ENCODE results near the gene G6PC3. TPM values are rescaled to one million over a fixed set of nuclear protein-coding genes. Genes with fewer than 3 reads are reported as not detected.
A peak's percentile ranks its signal among the peaks of the same experiment; 100 is the strongest.

G6PC3 gene
- total RNA-seq, 1 donor from 2014 or later: 11.4 TPM

GRCh38 chr17:44102849-44103622 lies 32.5 kb downstream of the G6PC3 start:
- no peak for DNase-seq (ENCODE audit: low spot score in 2 of 2)
- FAIRE-seq: no peak

- FAIRE-seq (no peak), DNase-seq (ENCODE audit: low spot score in 2 of 2) (no peak)
These were observed 34.9 kb downstream of the G6PC3 start for GRCh38 chr17:44105483-44105882.

- no peak for DNase-seq (ENCODE audit: low spot score in 2 of 2)
- no peak for FAIRE-seq
These were observed 35.4 kb downstream of the G6PC3 start for GRCh38 chr17:44105941-44106340.

DNA sequence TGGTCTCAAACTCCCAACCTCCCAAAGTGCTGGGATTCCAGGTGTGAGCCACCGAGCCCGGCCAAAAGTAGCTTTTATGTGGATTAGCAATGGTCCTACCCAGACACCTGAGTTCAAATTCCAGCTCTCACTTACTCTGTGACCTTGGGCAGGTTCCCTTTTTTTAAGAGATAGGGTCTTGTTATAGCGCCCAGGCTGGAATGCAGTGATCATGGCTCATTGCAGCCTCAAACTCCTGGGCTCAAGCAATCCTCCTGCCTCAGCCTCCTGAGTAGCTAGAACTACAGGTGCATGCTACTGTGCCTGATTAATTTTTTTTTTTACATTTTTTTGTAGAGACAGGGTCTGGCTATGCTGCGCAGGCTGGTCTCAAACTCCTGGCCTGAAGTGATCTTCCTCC lies 36.3 kb downstream of the G6PC3 start:
- DNase-seq (ENCODE audit: low spot score in 2 of 2) (no peak), FAIRE-seq (no peak)

- DNase-seq (ENCODE audit: low spot score in 2 of 2) (peak in 1 of 2 donors; percentile 76), FAIRE-seq (no peak)
These were observed 38.1 kb downstream of the G6PC3 start for GRCh38 chr17:44108440-44109311.

DNA sequence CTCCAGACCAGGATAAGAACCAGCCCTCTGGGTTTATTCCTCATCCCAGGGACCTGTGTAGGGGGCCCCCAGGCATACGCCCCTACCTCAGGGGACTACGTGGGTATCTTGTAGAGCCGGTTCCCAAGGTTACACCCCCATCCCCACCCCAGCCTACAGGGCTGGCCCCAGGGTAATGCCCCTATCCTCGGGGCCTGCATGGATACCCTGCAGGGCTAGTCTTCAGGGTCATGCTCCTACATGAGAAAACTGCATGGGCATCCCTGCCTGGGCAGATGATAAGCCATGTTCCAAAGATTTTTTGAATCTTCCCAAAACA lies 38.7 kb downstream of the G6PC3 start:
- no peak for FAIRE-seq
- no peak for DNase-seq (ENCODE audit: low spot score in 2 of 2)

DNA sequence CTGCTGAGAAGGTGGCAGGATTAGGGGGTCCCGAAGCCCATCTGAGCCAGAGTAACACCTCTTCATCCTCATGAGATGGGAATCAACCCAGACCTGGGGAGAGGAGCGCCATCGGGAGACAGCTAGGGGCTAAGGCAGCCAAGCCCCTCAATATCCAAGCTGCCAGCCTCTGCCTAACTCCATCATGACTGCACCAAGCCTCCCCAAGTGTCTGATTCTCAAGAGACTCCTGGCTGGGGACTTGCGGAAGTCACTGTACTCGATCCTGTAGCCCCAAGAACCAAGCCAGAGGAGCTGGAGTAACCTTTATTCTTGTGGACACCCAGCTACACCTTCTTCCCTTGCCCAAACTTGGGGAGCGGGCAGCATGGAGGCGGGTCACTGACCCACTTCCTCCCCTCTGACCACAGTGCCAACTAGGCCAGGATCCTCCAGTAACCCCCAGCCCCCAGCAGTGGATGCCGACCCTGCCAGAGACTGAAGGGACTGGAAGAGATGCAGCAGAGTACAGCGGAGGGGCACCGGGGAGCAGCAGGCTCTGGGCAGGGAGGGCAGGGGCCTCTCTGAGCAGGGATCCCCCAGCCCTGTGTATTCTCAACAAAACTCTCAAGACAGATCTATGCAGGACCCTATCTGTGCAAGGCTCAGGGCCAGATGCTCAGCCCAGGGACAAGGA lies 39.6 kb downstream of the G6PC3 start:
- FAIRE-seq: no peak
- no peak for DNase-seq (ENCODE audit: low spot score in 2 of 2)

DNA sequence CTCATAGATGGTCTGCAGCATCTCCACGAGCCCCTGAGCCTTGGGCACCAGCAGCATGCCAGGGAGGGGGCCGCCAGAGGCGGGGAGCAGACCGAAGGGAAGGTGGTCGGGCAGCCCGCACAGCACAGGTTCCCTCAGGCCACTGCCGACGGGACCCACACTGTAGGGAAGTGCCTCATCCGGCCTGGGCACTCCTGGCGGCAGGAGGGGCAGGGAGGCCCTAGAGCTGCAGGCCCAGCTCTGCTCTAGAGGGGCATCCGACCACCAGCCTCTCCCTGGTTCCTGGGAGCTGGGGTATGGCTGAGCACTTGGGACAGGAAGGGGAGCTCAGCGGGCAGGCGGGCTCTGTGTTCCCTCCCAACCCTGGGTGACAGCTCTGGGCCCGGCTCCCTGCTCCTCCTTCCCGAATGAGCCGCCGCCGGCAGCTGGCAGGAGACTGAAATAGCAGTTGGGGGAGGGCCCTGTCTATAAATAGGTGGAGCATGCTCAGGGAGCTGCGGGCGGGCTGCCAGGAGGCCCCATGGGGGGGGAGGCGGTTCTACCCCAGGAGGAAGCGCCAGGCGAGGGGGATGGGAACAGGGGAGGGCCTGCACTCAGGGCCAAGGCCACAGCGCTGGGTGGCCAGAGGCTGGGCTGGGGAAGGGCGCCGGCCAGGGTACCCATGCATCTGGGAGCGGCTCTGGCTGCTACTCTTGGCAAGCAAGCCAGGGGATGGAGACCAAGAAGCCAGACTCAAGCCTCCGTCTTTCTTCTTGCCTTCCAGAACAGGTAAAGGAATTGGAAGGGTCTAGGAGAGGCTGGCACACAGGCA lies 40.5 kb downstream of the G6PC3 start:
- DNase-seq (ENCODE audit: low spot score in 2 of 2): peak; percentile 84 to 92
- no peak for FAIRE-seq

DNA sequence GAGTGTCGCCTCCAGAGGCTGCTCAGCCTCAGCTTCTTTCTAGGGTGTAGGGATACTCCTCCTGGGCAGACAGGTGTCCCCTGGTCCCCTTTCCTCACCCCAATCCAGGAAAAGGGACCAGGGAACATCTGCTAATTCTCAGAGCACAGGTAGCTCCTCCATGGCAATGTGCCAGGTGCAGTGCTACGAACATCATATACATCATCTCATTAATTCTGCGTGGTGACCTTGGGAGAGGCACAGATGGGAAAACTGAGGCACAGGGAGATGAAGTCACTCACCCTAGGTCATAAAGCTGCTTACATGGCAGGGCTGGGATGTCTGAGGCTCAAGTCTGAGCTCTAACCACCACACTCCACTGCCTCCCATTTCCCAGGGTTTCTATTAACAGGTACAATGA lies 41.2 kb downstream of the G6PC3 start:
- FAIRE-seq (no peak), DNase-seq (ENCODE audit: low spot score in 2 of 2) (no peak)

DNA sequence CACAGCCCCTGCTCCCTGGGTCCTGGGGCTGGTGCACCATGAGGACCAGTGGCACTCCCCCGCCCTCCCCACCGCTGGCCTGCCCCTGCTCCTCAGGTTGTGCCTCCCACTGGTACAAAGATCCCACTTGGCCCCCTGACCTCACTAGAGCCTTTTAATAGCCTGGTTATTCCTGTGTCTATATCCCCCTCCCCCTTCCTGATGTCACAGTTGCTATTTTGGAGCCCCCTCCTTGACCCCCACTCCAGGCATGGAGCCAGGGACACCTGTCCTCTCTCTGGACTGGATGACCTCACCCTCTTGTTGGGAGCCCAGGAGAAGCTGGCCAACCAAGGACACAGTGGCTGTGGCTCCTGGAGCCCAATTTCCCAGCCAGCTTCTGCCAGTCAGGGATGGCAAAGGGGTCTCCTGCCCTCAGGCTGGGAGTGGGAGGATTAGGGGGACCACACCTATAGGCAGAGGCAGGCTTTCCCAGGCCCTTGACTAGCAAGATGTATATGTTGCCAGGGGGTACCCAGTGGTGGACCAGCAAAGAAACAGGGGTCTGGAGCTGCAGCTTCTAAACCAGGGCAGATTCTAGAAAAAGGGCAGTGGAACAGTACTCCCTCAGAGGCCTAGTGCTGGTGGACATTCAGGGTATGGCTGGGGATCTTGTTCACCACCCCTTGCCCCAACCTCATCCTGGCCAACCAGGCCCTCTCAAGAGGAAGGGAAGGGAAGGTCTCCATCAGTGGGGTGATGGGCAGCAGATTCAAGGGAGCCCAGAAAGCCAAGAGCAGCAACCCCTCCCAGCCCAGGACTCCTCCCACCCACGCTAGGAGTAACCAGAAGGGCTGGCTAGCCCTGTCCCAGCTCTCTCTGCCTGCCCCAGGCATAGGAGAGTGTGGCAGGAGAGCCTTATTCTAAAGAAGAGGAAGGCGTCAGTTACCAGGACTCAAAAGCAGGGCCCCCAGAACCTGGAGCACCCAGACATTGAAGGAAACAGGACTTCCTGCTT lies 42.0 kb downstream of the G6PC3 start:
- FAIRE-seq (no peak), DNase-seq (ENCODE audit: low spot score in 2 of 2) (no peak)

GRCh38 chr17:44113382-44113781 lies 42.8 kb downstream of the G6PC3 start:
- DNase-seq (ENCODE audit: low spot score in 2 of 2) (no peak), FAIRE-seq (no peak)

GRCh38 chr17:44113868-44114840 lies 43.6 kb downstream of the G6PC3 start:
- FAIRE-seq: no peak
- DNase-seq (ENCODE audit: low spot score in 2 of 2): no peak

DNA sequence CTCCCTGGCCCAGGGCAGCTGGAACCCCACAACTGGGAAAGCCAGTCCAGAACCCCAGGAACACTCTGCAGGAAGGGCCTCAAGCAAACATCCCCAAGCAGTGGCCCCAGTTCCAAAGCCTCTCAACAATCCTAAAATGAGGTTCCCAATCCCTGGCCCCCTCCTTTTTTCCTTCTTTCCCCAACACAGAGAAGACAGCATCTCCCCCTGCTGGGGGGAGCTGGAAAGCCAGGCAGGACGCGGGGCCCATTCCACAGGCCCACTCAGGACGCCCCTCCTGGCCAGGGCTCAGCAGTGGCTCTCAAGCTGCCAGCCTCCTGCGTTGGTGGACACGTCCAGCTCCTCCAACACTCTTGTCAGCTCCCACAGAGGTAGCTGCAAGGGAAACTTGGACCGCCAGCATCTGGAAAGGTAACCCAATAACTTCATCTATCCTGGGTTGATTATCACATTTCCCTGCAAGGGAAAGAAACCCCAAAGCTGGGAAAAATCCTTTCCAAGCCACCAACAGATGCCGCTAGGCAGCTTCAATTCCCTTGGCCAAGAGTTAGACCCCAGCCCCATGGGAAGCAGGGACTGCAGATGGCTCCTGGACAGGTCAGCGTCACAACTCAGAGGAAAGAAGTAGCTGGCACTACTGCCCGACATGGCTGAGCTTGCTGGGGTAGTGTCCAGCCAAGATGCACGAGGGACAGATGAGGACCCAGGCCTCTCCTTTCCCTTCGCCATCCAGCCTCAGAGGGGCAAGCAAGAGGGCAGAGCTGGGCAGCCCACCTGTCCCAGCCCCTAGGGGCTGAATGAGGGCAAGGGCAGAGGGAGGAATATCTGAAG lies 45.3 kb downstream of the G6PC3 start:
- no peak for FAIRE-seq
- DNase-seq (ENCODE audit: low spot score in 2 of 2): no peak

GRCh38 chr17:44117351-44117750 lies 46.8 kb downstream of the G6PC3 start:
- FAIRE-seq (no peak), DNase-seq (ENCODE audit: low spot score in 2 of 2) (no peak)

DNA sequence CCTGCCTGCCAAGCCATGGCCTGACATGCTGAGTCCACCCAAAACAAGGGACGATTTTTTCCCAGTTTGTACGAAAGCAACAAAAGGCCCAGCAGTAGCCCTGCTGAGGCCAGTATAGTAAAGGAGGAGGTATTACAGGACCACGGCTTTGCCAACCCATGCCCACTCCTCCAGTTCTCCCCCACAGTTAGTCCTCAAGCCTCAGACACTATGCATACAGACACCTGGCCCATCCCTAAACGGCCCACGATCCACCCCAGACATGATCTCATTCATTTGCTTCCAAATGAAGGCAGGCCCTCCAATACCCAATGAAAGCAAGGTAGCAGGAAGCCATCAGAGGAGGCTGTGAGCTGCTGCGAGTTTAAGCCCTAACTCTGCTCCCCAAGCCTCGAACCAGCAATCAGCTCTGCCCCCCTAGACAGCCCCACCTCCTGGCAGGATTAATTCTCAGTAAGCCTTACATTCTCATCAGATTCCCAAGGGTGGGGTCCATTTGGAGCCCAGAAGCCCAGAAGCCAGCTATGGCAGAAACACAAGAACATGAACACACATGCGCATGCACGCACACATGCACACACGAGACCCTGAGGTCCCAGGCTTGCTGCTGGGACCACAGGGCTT lies 48.0 kb downstream of the G6PC3 start:
- DNase-seq (ENCODE audit: low spot score in 2 of 2) (no peak), FAIRE-seq (no peak)

- FAIRE-seq: no peak
These were observed 48.5 kb downstream of the G6PC3 start for GRCh38 chr17:44119062-44119461.

DNA sequence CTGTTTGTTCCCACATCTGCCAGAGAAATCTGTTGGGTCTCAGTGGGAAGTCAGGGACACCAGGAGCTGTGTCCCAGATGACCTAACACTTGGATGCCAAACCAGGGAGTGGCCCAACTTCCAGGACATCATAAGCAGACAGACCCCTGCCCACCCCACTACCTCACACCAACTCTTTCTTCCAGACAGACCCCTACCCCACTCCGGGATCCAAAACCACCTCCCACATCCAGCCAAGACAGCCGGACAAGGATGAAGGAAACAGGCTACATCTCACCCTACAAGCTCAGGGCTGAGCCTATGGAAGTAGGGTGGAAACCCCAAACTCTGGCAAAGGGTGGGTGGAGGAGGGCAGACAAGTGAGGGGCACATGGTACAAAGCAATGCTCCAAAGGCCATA lies 49.3 kb downstream of the G6PC3 start:
- FAIRE-seq: no peak

More at GRCh38 chr17:44119062-44119461, 48.5 kb downstream of the G6PC3 start:
- DNase-seq (ENCODE audit: low spot score in 2 of 2): no peak

More for the DNA sequence above, 49.3 kb downstream of the G6PC3 start:
- no peak for DNase-seq (ENCODE audit: low spot score in 2 of 2)

All from frontal cortex (tissue), 4 donors.